Testis (tissue), 2 donors: ENCODE measurements around the gene NMT1.

Experiments
- POLR2A ChIP-seq: fragments of 450-650 bp; IDR thresholded peaks from one replicate; pipeline ENCODE4 v1.6.1; 2017; ENCODE audit warnings: antibody characterized with exemption, mild to moderate bottlenecking, moderate library complexity
- TF ChIP-seq, protein P1 (sequence below), 3 experiments: fragments of 450-650 bp in 2 of 3; fragments of 200-600 bp in 1 of 3; sonication (generic) in 1 of 3; IDR thresholded peaks; one replicate each; pipeline ENCODE4 v1.5.1; 2016 to 2019; ENCODE audit warnings: antibody characterized with exemption in 3 of 3, mild to moderate bottlenecking in 2 of 3, moderate library complexity in 1 of 3

DNA sequence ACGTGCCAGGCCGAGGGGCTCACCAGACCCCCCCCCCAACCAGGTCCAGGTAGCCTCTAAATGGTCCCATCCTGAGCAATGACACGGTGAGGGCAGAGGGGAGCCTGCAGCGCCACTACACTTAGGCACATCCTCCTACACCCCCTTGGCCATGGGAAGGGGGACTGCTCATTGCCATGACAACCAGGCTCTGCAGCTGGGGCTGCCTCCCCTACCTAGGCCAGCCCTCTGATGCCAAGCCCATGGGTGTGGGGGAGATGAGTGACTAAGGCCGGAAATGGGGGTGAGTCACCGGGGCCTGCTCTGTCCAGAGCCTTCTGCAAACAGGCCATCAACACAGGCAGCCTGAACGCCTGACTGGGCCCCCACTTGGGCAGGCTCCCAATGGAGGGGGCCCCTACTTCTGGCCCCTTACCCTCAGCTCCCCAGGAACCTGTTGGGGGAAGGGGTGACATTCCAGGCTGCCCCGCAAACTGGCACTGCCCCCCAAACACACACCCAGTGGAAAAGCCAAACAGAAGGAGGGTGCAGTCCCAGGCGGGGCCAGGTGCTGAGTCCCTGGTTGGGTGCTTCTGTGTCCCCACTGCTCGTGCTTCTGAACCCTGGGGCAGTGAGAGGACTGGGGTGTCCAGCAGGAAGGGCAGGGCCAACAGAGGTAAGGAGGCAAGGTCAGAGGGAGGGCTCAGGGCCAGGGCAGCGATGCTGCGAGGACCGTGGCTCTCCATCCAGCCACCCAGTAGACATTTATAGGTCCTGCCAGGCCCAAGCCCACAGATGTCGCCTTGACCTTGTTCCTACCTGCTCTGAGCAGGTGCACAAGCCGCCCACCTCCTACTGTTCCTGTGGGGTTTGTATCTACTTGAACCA is 63.0 kb downstream of the NMT1 start:
- TF ChIP-seq, protein P1, sequence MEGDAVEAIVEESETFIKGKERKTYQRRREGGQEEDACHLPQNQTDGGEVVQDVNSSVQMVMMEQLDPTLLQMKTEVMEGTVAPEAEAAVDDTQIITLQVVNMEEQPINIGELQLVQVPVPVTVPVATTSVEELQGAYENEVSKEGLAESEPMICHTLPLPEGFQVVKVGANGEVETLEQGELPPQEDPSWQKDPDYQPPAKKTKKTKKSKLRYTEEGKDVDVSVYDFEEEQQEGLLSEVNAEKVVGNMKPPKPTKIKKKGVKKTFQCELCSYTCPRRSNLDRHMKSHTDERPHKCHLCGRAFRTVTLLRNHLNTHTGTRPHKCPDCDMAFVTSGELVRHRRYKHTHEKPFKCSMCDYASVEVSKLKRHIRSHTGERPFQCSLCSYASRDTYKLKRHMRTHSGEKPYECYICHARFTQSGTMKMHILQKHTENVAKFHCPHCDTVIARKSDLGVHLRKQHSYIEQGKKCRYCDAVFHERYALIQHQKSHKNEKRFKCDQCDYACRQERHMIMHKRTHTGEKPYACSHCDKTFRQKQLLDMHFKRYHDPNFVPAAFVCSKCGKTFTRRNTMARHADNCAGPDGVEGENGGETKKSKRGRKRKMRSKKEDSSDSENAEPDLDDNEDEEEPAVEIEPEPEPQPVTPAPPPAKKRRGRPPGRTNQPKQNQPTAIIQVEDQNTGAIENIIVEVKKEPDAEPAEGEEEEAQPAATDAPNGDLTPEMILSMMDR (IDR thresholded peaks at IDR 0.05), result no peak
- no peak for TF ChIP-seq POLR2A
